ENCODE measurements around the gene UBA1.

UBA1 gene

DNA sequence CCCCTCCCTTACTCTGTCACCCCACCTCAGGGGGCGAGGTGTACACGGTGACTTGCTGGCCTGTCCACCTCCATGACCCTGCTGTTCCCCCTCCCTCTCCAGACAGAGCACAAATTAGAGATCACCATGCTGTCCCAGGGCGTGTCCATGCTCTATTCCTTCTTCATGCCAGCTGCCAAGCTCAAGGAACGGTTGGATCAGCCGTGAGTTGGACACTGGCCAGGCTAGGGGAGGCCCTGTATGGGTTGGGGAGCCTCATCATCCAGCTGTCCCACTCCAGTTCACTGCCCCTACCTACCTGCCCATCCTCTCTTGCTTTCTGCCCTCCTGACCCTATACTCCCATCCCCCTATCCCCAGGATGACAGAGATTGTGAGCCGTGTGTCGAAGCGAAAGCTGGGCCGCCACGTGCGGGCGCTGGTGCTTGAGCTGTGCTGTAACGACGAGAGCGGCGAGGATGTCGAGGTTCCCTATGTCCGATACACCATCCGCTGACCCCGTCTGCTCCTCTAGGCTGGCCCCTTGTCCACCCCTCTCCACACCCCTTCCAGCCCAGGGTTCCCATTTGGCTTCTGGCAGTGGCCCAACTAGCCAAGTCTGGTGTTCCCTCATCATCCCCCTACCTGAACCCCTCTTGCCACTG is 20.9 kb downstream of the UBA1 start:
- TF ChIP-seq CTCF (IDR thresholded peaks at IDR 0.05; ENCODE audit: low read depth, low read length, missing control alignments), result no peak
- H3K27ac ChIP-seq, result no peak overlapping the region
- in situ Hi-C loops (cut with HindIII; ENCODE audit: low pct_ligation_motif_present, low sequenced_read_pairs), result no loop called here
- H3K4me3 ChIP-seq (ENCODE audit: low read depth, low read length), result no peak overlapping the region
- no peak for DNase-seq
- peaks cover 68% of the 10 kb centered on the region for H3K36me3 ChIP-seq (replicated peaks)
- H3K27me3 ChIP-seq (replicated peaks), result no peaks in the 10 kb centered on the region

DNA sequence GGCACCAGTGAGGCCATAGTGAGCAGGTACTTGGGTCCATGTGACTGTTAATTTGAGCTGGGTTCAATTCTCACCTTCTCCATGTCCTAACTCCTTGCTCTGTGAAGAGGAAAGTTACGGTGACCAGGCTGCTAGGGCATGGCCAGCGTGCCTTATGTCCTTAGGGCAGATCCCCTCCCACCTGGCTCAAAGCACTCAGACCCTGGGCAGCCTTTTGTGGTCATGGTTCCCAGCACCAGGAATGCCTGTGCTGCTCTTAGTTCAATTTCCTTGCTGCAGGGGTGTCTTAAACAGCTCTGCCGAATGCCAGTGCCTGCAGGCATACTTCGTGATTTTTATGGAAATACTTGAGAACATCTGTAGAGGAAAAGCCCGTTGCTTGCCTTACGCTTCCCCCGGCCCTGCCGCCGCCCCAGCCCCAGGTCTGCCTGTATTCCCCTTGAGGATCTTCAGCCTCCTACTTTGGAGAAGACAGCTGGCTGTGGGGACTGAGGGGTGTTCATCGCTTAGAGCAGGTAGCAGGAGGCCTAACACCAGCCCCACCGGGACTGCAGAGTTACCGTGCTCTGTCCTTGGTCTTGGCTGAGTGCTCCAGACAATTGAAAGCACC is 21.8 kb downstream of the UBA1 start:
- H3K4me3 ChIP-seq (ENCODE audit: low read depth, low read length), result no peak overlapping the region
- H3K36me3 ChIP-seq (replicated peaks), result peaks cover 60% of the 10 kb centered on the region
- no peak overlapping the region for H3K27ac ChIP-seq
- TF ChIP-seq CTCF (IDR thresholded peaks at IDR 0.05; ENCODE audit: low read depth, low read length, missing control alignments), result no peak
- no peaks in the 10 kb centered on the region for H3K27me3 ChIP-seq (replicated peaks)
- in situ Hi-C loops (cut with HindIII; ENCODE audit: low pct_ligation_motif_present, low sequenced_read_pairs), result no loop called here
- DNase-seq, result no peak

- peak overlapping the region; percentile 76 for H3K27ac ChIP-seq
- H3K4me3 ChIP-seq (ENCODE audit: low read depth, low read length), result no peak overlapping the region
- no peak for DNase-seq
- H3K27me3 ChIP-seq (replicated peaks), result no peaks in the 10 kb centered on the region
- H3K36me3 ChIP-seq (replicated peaks), result peaks cover 49% of the 10 kb centered on the region
- in situ Hi-C loops (cut with HindIII; ENCODE audit: low pct_ligation_motif_present, low sequenced_read_pairs), result no loop called here
- no peak for TF ChIP-seq CTCF (IDR thresholded peaks at IDR 0.05; ENCODE audit: low read depth, low read length, missing control alignments)
Observed at GRCh38 chrX:47216393-47216925, 22.8 kb downstream of the UBA1 start.

DNA sequence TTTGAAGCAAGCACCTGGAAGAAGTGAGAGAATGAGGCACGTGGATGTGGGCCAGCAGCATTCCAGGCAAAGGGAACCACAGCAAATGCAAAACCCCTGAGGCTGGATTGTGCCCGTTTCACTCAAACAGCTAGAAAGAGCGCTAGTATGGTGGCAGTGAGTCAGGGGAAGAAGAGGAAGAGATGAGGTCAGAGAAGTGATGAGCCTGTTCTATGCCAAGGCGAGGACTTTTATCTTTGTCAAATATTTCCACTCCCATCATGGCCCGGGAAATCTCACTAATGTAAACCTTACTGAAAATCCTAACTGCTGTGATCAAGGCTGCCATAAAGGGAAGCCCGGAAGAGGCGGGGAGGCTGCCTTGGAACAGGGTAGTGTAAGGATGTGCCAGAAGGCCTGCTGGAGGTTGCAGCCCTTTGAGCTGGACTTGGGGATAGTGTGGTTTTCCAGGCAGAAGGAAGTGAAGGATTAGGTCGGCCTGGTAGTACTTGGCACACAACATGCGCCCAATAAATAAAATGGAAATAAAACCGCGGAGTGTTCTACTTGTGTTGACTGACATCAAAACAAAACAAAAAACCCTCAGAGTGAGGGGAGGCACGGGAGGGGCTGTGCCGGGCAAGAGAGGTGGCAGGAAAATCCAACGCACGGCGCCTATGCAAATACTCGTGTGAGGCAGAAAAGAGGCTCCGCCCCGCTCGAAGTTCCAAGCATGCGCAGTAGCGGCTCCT is 23.7 kb downstream of the UBA1 start:
- H3K4me3 ChIP-seq (ENCODE audit: low read depth, low read length), result peak overlapping the region; percentile 17
- peak overlapping the region; percentile 76 for H3K27ac ChIP-seq
- in situ Hi-C loops (cut with HindIII; ENCODE audit: low pct_ligation_motif_present, low sequenced_read_pairs), result no loop called here
- H3K36me3 ChIP-seq (replicated peaks), result peaks cover 42% of the 10 kb centered on the region
- no peaks in the 10 kb centered on the region for H3K27me3 ChIP-seq (replicated peaks)
- TF ChIP-seq CTCF (IDR thresholded peaks at IDR 0.05; ENCODE audit: low read depth, low read length, missing control alignments), result no peak
- DNase-seq, result peak; percentile 40

- no peaks in the 10 kb centered on the region for H3K27me3 ChIP-seq (replicated peaks)
- peak; percentile 100 for DNase-seq
- peaks cover 36% of the 10 kb centered on the region for H3K36me3 ChIP-seq (replicated peaks)
- peak overlapping the region; percentile 74 for H3K4me3 ChIP-seq (ENCODE audit: low read depth, low read length)
- in situ Hi-C loops (cut with HindIII; ENCODE audit: low pct_ligation_motif_present, low sequenced_read_pairs), result no loop called here
- no peak for TF ChIP-seq CTCF (IDR thresholded peaks at IDR 0.05; ENCODE audit: low read depth, low read length, missing control alignments)
- H3K27ac ChIP-seq, result peak overlapping the region; percentile 98
Observed at GRCh38 chrX:47217852-47218279, 24.2 kb downstream of the UBA1 start.
